HUDEP-2 (cell line): ENCODE measurements around the gene LRIG2.
"Not testable (repeated sequence)": the region's sequence is repeated elsewhere in the genome, so short reads cannot be mapped to it uniquely, and the experiment has no call there.

ENCODE experiments used
- DNase-seq, 76 experiments: peaks; one replicate each; lab custom pipeline; 2025; ENCODE audit not compliant: unreplicated experiment in 76 of 76; lab: John Stamatoyannopoulos, UW

LRIG2 gene

GRCh38 chr1:113156368-113156767, 83.4 kb downstream of the LRIG2 start:
- DNase-seq = no peak

DNA sequence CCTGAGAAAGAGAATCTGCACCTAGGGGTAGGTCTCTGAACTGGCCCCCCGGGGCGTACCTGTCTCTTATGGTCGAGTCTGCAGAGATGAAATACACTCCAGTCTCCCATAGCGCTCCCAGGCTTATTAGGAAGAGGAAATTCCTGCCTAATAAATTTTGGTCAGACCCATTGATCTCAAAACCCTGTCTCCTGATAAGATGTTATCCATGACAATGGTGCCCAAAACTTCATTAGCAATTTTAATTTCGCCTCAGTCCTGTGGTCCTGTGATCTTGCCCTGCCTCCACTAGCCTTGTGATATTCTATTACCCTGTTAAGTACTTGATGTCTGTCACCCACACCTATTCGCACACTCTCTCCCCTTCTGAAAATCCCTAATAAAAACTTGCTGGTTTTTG, 85.7 kb downstream of the LRIG2 start:
- not testable (repeated sequence) for DNase-seq

DNA sequence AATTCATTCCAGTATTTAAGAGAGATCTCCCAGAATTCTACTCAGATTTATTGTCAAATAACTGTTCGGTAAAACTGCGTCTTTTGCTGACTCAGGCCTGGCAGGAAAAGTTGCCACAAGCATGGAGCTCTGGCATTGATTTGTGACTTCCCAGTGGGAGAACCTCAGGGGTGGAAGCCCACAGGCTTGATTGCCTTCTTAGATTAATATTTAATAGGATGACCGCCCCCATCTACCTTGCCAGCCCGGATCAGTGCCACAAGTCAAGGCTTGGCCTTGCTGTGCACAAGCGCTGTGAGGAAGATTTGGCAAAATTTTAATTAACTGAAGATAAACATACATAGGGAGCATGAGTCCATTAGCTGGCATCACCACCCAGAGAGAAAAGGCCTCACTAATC, 93.5 kb downstream of the LRIG2 start:
- DNase-seq = no peak

DNA sequence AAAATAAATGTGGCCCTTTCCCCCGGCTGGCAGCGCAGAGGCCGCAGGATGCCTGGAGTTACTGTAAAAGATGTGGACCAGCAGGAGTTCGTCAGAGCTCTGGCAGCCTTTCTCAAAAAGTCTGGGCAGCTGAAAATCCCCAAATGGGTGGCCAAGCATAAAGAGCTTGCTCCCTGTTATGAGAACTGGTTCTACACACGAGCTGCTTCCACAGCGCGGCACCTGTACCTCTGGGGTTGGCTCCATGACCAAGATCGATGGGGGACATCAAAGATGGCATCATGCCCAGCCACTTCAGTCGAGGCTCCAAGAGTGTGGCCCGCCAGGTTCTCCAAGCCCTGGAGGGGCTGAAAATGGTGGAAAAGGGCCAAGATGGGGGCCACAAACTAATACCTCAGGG, 95.9 kb downstream of the LRIG2 start:
- DNase-seq = no peak

DNA sequence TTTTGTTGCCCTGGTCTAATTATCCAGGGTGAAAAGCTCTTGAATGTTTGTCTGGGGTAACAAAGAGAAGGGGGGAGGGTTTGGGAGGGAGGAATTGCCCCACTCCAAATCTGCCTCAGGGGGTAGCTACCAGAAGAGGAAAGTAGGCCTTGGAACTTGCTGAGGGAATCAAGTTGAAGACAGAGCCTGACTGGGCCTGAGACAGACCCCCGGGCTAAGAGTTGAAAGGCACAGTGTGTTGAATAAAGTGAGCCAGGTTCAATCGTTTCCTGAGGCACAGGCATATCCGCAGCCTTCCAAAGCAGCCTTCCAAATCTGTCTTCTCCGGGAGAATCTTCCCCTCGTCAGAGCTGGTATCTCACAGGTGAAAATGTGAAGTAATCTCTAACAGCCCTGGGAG, 96.6 kb downstream of the LRIG2 start:
- DNase-seq = no peak

GRCh38 chr1:113170519-113170918, 97.5 kb downstream of the LRIG2 start:
- DNase-seq = no peak

DNA sequence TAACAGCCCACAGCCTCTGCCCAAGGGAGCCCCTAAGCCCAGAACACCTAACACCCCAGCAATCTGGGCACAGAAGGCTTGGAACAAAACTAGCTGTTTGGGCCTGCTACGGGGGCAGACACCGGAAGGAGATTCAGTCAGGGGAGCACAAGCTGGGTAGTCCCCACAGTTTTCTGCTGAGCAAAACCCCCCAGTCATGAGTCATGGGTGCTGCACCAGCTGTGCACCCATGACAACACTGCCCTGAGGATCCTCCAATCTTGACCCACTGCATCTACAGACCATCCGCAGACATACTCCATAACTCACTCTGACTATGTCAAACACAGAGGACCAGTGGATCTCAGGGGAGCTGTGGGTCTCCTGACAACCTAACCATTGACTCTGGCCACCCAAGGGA, 105.1 kb downstream of the LRIG2 start:
- no peak for DNase-seq

DNA sequence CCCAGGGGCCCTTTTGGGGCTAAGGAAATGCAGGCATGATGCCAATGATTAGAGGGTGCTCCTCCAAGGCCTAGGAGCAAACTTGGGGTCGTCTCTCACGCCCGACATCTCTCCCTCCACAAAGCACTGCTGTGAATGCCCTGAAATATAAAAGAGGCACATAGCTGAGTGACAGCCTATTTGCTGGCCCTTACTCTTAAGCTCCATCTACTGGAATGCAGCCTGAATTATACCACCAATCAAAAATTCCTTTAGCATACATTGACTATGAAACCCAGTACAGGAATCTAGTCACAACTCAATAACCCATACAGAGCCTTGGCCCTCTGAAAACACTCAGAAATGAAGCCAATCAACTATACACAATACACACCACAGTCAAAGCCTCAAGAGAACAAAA, 105.5 kb downstream of the LRIG2 start:
- peak in 12 of 76 experiments; percentile 3 to 43 (median 9) for DNase-seq
